Glutamatergic neuron (in vitro differentiated cells): ENCODE data around the gene CEP20. TPM values are rescaled to one million over a fixed set of nuclear protein-coding genes. Genes with fewer than 3 reads are reported as not detected.

Source experiments
- DNase-seq: peaks from one replicate; pipeline ENCODE4 v3.0.0; 2022
- H3K27ac Mint-ChIP-seq: one replicate; pipeline ENCODE4 v1.8.0; 2020; ENCODE audit warnings: mild to moderate bottlenecking, mixed read lengths, inconsistent platforms; ENCODE audit not compliant: unreplicated experiment
- H3K27me3 Mint-ChIP-seq: one replicate; pipeline ENCODE4 v1.8.0; 2020; ENCODE audit warnings: mild to moderate bottlenecking, moderate library complexity, mixed read lengths, inconsistent platforms; ENCODE audit not compliant: unreplicated experiment
- H3K36me3 Mint-ChIP-seq: one replicate; pipeline ENCODE4 v1.8.0; 2020; ENCODE audit warnings: mild to moderate bottlenecking, mixed read lengths, inconsistent platforms; ENCODE audit not compliant: unreplicated experiment
- H3K4me1 Mint-ChIP-seq: one replicate; pipeline ENCODE4 v1.8.0; 2020; ENCODE audit warnings: mild to moderate bottlenecking, low read depth, mixed read lengths, inconsistent platforms; ENCODE audit not compliant: unreplicated experiment
- H3K4me3 Mint-ChIP-seq: one replicate; pipeline ENCODE4 v1.8.0; 2020; ENCODE audit warnings: mild to moderate bottlenecking, mixed read lengths, inconsistent platforms; ENCODE audit not compliant: unreplicated experiment
- H3K9me3 Mint-ChIP-seq: one replicate; pipeline ENCODE4 v1.8.0; 2020; ENCODE audit warnings: mild to moderate bottlenecking, moderate library complexity, mixed read lengths, inconsistent platforms; ENCODE audit not compliant: unreplicated experiment
- CTCF ChIP-seq: fragments of 200-600 bp; sonication (generic); IDR thresholded peaks from one replicate; pipeline ENCODE4 v1.5.0; 2021; ENCODE audit not compliant: partially characterized antibody, unreplicated experiment
- total RNA-seq: library from RNA; stranded (reverse); fragmentation: NEBNext Ultra II Directional; extraction: Animal tissue kit (Norgen Biotek cat#: 25700); gene quantifications from one replicate; pipeline ENCODE4 v1.2.1, GENCODE V29; 2021; ENCODE audit not compliant: unreplicated experiment

CEP20 gene
- total RNA-seq, 1 donor from 2014 or later, result 20.3 TPM

GRCh38 chr16:15833541-15833940 lies 54.9 kb downstream of the CEP20 start:
- Mint-ChIP-seq H3K36me3 (no peaks in the 10 kb centered on the region), H3K4me3 (no peak overlapping the region), H3K27ac (no peak overlapping the region), H3K9me3 (peaks cover 2% of the 10 kb centered on the region), H3K4me1 (no peaks in the 10 kb centered on the region), H3K27me3 (peaks cover 3% of the 10 kb centered on the region)
- no peak for TF ChIP-seq CTCF
- no peak for DNase-seq

GRCh38 chr16:15832241-15832640 lies 56.2 kb downstream of the CEP20 start:
- Mint-ChIP-seq H3K27ac (no peak overlapping the region), H3K9me3 (peaks cover 2% of the 10 kb centered on the region), H3K27me3 (no peaks in the 10 kb centered on the region), H3K4me3 (no peak overlapping the region), H3K4me1 (no peaks in the 10 kb centered on the region), H3K36me3 (no peaks in the 10 kb centered on the region)
- no peak for DNase-seq
- no peak for TF ChIP-seq CTCF

GRCh38 chr16:15830832-15831451 lies 57.5 kb downstream of the CEP20 start:
- Mint-ChIP-seq H3K36me3 (no peaks in the 10 kb centered on the region), H3K4me3 (no peak overlapping the region), H3K9me3 (peaks cover 2% of the 10 kb centered on the region), H3K4me1 (no peaks in the 10 kb centered on the region), H3K27me3 (peaks cover 2% of the 10 kb centered on the region), H3K27ac (no peak overlapping the region)
- TF ChIP-seq CTCF, result no peak
- no peak for DNase-seq

GRCh38 chr16:15829460-15829859 lies 58.9 kb downstream of the CEP20 start:
- Mint-ChIP-seq H3K4me1 (no peaks in the 10 kb centered on the region), H3K4me3 (no peak overlapping the region), H3K36me3 (no peaks in the 10 kb centered on the region), H3K9me3 (peaks cover 2% of the 10 kb centered on the region), H3K27me3 (peaks cover 3% of the 10 kb centered on the region), H3K27ac (no peak overlapping the region)
- no peak for DNase-seq
- no peak for TF ChIP-seq CTCF

GRCh38 chr16:15827709-15828343 lies 60.6 kb downstream of the CEP20 start:
- Mint-ChIP-seq H3K9me3 (peaks cover 2% of the 10 kb centered on the region), H3K4me3 (no peak overlapping the region), H3K27ac (no peak overlapping the region), H3K4me1 (no peaks in the 10 kb centered on the region), H3K27me3 (peaks cover 3% of the 10 kb centered on the region), H3K36me3 (no peaks in the 10 kb centered on the region)
- TF ChIP-seq CTCF, result no peak
- no peak for DNase-seq
